PC-9 (cell line): ENCODE results near the gene DBH. TPM values are rescaled to one million over a fixed set of nuclear protein-coding genes. Genes with fewer than 3 reads are reported as not detected.
A peak's percentile ranks its signal among the peaks of the same experiment; 100 is the strongest.

ENCODE experiments used
- BruUV-seq: library from RNA; stranded (reverse); fragments of 400-500 nt; replicated peaks from 2 replicates; lab custom pipeline; 2021; lab: Mats Ljungman, UMichigan
- CTCF ChIA-PET: fragments of 300-600 bp; sonication (Branson Sonifier 250); formaldehyde crosslinking; loops from one replicate; lab custom pipeline; 2022; ENCODE audit warnings: antibody characterized with exemption; lab: Charles Lee
- POLR2A ChIA-PET: fragments of 300-600 bp; sonication (Branson Sonifier 250); formaldehyde crosslinking; loops from one replicate; lab custom pipeline; 2022; ENCODE audit warnings: antibody characterized with exemption; ENCODE audit not compliant: unreplicated experiment; lab: Charles Lee
- DNase-seq, 2 experiments: peaks; one replicate each; pipeline versions ENCODE4 v3.0.0 to v3.0.0-alpha.2; 2015 to 2022; ENCODE audit warnings: mixed read lengths in 1 of 2
- H2AFZ ChIP-seq: fragments of 200-600 bp; sonication (generic); 2 replicates; pipeline ENCODE4 v1.8.1; 2017; ENCODE audit warnings: antibody characterized with exemption
- H3F3A ChIP-seq: fragments of 200-600 bp; sonication (generic); 2 replicates; pipeline ENCODE4 v1.8.1; 2017; ENCODE audit warnings: antibody characterized with exemption, mild to moderate bottlenecking, low read depth; ENCODE audit not compliant: insufficient read depth
- H3K27ac ChIP-seq: fragments of 200-600 bp; sonication (generic); 2 replicates; pipeline ENCODE4 v1.6.1; 2016; ENCODE audit warnings: mixed run types
- H3K27me3 ChIP-seq: fragments of 200-600 bp; sonication (generic); 2 replicates; pipeline ENCODE4 v1.6.1; 2016; ENCODE audit warnings: low read depth, mixed run types; ENCODE audit not compliant: insufficient read depth
- H3K36me3 ChIP-seq: fragments of 200-600 bp; sonication (generic); 2 replicates; pipeline ENCODE4 v1.6.1; 2016; ENCODE audit warnings: low read depth, mixed run types
- H3K4me1 ChIP-seq: fragments of 200-600 bp; sonication (generic); replicated peaks from 2 replicates; pipeline ENCODE4 v1.6.1; 2016; ENCODE audit warnings: mixed run types; ENCODE audit not compliant: insufficient read depth
- H3K4me2 ChIP-seq: fragments of 200-600 bp; sonication (generic); 2 replicates; pipeline ENCODE4 v1.6.1; 2017; ENCODE audit warnings: mixed run types
- H3K4me3 ChIP-seq: fragments of 200-600 bp; sonication (generic); 2 replicates; pipeline ENCODE4 v1.6.1; 2016; ENCODE audit warnings: mixed run types
- H3K79me2 ChIP-seq: fragments of 200-600 bp; sonication (generic); 2 replicates; pipeline ENCODE4 v1.6.1; 2017; ENCODE audit warnings: low read depth, mixed run types
- H3K9me2 ChIP-seq: fragments of 200-600 bp; sonication (generic); 2 replicates; pipeline ENCODE4 v1.8.1; 2017; ENCODE audit warnings: mild to moderate bottlenecking; ENCODE audit not compliant: insufficient read depth
- H3K9me3 ChIP-seq: fragments of 200-600 bp; sonication (generic); 2 replicates; pipeline ENCODE4 v1.8.1; 2016; ENCODE audit warnings: low read depth; ENCODE audit not compliant: insufficient read depth
- H4K20me1 ChIP-seq: fragments of 200-600 bp; sonication (generic); 2 replicates; pipeline ENCODE4 v1.8.1; 2017; ENCODE audit not compliant: insufficient read depth
- CTCF ChIP-seq: fragments of 200-600 bp; sonication (generic); conservative IDR thresholded peaks from 2 replicates; pipeline ENCODE4 v1.6.1; 2017; ENCODE audit warnings: mixed run types, antibody characterized with exemption, mild to moderate bottlenecking, moderate library complexity
- EZH2 ChIP-seq: fragments of 200-600 bp; sonication (generic); IDR thresholded peaks from 2 replicates; pipeline ENCODE4 v1.8.0; 2017; ENCODE audit warnings: antibody characterized with exemption, low read depth
- intact Hi-C: fragments of 100-400 bp; cut with micrococcal nuclease; formaldehyde crosslinking; loops from one replicate; pipeline ENCODE4 v1.10.0; 2022; ENCODE audit not compliant: unreplicated experiment
- total RNA-seq: library from RNA; stranded (reverse); gene quantifications from 2 replicates; pipeline ENCODE4 v1.2.3, GENCODE V29; 2021

The DBH gene
- total RNA-seq, 1 experiment from 2014 or later = not detected

- Histone ChIP-seq H3F3A (no peaks in the 10 kb centered on the region), H3K79me2 (no peaks in the 10 kb centered on the region), H3K4me2 (no peak overlapping the region), H3K9me2 (no peaks in the 10 kb centered on the region), H2AFZ (no peak overlapping the region), H3K4me1 (no peaks in the 10 kb centered on the region), H3K36me3 (no peaks in the 10 kb centered on the region), H3K9me3 (no peaks in the 10 kb centered on the region), H3K27ac (no peak overlapping the region), H3K4me3 (no peak overlapping the region), H4K20me1 (no peaks in the 10 kb centered on the region; the same call in 1 of the 2 replicates), H3K27me3 (peaks cover 92% of the 10 kb centered on the region)
- ChIA-PET POLR2A (no interaction called here), CTCF (no interaction called here)
- TF ChIP-seq CTCF (no peak), EZH2 (no peak)
- BruUV-seq = no TSS peak
- intact Hi-C loops = no loop called here
- DNase-seq = no peak
Measured at GRCh38 chr9:133605856-133606707, 30.1 kb upstream of the DBH start.

GRCh38 chr9:133606708-133607025 is 29.5 kb upstream of the DBH start:
- Histone ChIP-seq H3K9me2 (no peaks in the 10 kb centered on the region), H3K4me1 (no peaks in the 10 kb centered on the region), H3K4me3 (no peak overlapping the region), H3K9me3 (no peaks in the 10 kb centered on the region), H3K4me2 (no peak overlapping the region), H2AFZ (no peak overlapping the region), H3F3A (no peaks in the 10 kb centered on the region), H3K79me2 (no peaks in the 10 kb centered on the region), H4K20me1 (peaks cover 2% of the 10 kb centered on the region; the same call in 1 of the 2 replicates), H3K27ac (no peak overlapping the region), H3K36me3 (no peaks in the 10 kb centered on the region), H3K27me3 (peaks cover 92% of the 10 kb centered on the region)
- 0 out of 2 replicates have a peak, but pooled peaks have one; percentile 20 for TF ChIP-seq EZH2
- TF ChIP-seq CTCF = no peak
- no peak for DNase-seq
- ChIA-PET CTCF (no interaction called here), POLR2A (no interaction called here)
- intact Hi-C loops = no loop called here
- BruUV-seq = no TSS peak

- Histone ChIP-seq H3K4me2 (no peak overlapping the region), H3K27me3 (peaks cover 92% of the 10 kb centered on the region), H3K9me2 (no peaks in the 10 kb centered on the region), H3K79me2 (no peaks in the 10 kb centered on the region), H3K4me1 (no peaks in the 10 kb centered on the region), H3K4me3 (no peak overlapping the region), H4K20me1 (peaks cover 5% of the 10 kb centered on the region; the same call in 1 of the 2 replicates), H3K9me3 (no peaks in the 10 kb centered on the region), H3K36me3 (no peaks in the 10 kb centered on the region), H3F3A (no peaks in the 10 kb centered on the region), H3K27ac (no peak overlapping the region), H2AFZ (no peak overlapping the region)
- ChIA-PET CTCF (no interaction called here), POLR2A (no interaction called here)
- no peak for TF ChIP-seq EZH2
- TF ChIP-seq CTCF = no peak
- no peak for DNase-seq
- BruUV-seq = no TSS peak
- intact Hi-C loops = no loop called here
Measured at GRCh38 chr9:133607381-133607780, 28.8 kb upstream of the DBH start.
